LNCAP (cell line): ENCODE results near the gene ST13.
A peak's percentile ranks its signal among the peaks of the same experiment; 100 is the strongest.

ENCODE experiments used
- TF ChIP-seq, protein P1 (sequence below): fragments of 450-650 bp; IDR thresholded peaks from 2 replicates; pipeline ENCODE4 v1.5.1; 2017; ENCODE audit warnings: mild to moderate bottlenecking

The ST13 gene

DNA sequence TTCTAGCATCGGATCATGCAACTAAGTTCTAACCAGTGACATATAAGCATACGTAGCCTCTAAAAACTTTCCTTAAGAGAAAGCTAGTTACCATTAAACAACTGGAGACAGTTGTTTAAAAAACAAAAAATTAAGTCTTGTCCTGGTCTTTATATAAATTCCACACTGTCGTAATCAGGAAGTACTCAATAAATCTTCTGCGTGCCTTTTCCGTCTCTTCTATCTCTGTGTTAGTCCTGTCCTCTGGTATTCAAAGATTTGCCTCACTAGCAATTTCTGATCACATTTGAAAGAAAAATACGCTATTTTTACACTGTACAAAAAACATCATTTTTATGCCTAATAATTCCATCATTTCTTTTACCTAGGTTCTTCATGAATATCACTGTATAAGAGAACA, 27.3 kb downstream of the ST13 start:
- TF ChIP-seq, protein P1, sequence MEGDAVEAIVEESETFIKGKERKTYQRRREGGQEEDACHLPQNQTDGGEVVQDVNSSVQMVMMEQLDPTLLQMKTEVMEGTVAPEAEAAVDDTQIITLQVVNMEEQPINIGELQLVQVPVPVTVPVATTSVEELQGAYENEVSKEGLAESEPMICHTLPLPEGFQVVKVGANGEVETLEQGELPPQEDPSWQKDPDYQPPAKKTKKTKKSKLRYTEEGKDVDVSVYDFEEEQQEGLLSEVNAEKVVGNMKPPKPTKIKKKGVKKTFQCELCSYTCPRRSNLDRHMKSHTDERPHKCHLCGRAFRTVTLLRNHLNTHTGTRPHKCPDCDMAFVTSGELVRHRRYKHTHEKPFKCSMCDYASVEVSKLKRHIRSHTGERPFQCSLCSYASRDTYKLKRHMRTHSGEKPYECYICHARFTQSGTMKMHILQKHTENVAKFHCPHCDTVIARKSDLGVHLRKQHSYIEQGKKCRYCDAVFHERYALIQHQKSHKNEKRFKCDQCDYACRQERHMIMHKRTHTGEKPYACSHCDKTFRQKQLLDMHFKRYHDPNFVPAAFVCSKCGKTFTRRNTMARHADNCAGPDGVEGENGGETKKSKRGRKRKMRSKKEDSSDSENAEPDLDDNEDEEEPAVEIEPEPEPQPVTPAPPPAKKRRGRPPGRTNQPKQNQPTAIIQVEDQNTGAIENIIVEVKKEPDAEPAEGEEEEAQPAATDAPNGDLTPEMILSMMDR: no peak

DNA sequence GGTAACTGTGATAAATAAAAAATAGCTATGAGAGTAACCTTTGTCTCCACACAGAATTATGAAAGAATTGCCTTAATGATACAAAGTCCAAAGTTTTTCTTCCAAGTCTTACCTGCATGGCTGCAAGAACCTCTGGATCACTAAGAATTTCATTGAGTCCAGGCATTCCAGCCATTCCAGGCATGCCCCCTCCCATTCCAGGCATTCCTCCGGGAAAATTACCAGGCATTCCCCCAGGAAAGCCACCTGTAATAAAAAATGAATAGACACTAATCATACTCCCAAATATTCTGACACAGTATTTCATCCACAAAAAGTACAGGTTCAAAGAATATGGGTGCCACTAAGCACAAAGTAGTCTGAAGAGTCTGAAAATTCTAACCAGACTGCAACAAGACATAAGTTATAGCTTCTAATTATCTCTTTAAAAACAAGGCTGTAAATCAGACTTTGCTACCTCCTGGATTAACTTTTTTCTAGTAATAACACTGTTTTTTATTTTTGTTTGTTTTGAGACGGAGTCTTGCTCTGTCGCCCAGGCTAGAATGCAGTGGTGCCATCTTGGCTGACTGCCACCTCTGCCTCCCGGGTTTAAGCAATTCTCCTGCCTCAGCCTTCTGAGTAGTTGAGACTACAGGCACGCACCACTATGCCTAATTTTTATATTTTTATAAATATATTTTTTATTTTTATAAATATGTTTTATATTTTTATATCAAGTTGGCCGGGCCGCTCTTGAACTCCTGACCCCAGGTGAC, 29.3 kb downstream of the ST13 start:
- TF ChIP-seq, protein P1: no peak

DNA sequence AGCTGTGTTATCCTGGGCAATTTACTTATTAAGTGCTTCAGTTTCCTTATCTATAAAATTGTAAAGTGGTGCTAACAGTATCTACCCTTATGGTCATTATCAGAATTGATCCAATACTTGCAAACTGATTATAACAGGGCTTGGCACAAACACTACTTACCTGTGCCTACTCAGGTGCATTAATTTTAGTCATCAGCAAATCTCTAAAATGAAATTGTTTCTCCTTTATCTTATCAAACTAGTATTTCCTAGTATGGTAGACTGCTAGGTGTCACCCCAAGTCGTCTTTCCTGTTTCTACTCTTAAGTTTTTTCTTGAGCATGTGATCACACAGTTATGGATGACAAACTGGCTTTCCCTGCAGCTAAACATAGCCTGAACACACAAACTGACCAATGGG, 33.0 kb downstream of the ST13 start:
- TF ChIP-seq, protein P1: no peak

DNA sequence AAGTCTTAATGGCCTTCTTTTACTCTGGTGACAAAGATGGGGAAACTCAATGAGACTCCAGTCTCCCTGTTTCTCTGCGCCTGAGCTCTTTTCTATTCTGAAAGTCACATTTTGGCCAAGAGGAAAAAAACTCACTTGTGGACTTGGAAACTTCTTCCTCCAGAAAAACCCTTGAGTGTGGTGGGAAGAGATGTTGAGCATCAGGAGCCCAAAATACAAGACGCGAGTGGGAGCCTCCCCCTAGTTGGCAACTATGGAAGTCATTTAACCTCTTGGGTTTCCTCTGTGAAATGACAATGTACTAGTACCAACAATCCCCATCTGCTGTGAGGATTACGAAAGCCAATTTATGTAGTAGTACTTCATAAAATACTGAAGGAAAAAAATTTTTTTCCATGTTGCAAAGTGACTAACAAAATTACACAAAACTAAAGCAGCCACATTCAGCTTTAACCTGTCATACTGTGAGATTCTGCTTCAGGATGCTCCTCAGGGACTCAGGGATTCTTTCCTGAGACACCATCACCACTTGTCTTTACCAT, 36.8 kb downstream of the ST13 start:
- TF ChIP-seq, protein P1: no peak

DNA sequence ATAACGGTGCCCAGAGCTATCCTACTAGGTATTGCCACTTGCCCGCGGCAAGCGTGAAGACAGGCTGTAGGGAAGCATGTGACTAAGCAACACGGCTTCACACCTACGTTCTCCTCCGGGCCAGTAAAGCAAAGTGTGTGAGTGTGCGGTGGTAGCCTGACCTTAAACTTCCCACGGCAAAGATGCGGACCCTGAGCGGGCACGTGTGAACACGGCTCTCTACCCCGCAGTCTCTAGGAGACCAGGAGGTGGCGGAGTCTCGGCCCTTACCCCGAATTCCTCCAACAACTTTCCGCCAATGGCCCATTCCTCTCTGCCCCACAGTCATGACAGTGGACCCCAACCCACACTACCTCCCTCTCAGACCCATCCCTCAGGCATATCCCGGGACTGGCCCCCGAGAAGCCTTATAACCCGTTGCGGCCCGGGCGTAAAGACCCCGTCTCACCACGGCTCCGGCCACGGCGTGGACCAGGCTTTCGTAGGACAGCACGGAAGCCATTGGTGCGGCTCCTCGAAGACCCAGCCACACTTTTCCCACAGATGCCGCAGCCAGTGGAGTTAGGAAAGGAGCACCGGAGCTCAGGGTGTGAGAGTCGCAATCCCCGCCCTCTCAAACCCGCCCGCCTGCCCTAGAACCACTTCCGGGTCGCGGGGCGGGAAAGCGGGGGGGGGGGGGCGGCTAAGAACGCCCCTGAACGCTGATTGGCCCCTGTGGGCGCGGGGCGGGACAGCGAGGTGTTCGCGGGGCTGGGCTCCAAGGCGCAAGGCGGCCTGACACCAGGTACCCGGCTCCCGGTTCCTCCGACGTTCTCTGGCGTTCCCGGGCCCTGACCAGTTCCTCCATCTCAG, 37.5 kb downstream of the ST13 start, which contains the start of gene SLC25A17:
TSS of gene SLC25A17 (minus strand) at position 600 of the 852 bp plus-strand sequence. CDS start at position 502, 98 bp downstream.
- TF ChIP-seq, protein P1: peak; percentile 49; the same call in 1 of the 2 replicates

DNA sequence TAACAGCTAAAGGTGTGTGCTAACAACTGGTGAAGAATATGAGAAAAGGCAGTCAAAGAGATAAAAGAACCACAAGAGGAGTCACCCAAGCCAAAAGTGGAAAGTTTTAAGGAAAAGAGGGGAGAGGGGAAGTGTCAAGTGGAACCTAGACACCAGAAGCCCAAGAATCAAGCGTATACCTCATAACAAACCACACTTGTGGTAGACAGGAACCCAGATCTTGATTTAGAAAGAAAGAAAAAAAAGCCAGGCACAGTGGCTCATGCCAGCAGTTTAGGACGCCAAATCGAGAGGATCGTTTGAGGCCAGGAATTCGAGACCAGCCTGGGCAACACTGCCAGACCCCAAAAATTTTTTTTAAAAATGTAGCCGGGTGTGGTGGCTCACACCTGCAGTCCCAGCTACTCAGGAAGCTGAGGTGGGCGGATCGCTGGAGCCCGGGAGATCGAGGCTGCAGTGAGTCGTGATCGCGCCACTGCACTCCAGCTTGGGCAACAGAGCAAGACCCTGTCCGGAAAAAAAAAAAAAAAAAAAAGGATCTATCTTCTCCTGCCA, 38.2 kb downstream of the ST13 start:
- TF ChIP-seq, protein P1: no peak

DNA sequence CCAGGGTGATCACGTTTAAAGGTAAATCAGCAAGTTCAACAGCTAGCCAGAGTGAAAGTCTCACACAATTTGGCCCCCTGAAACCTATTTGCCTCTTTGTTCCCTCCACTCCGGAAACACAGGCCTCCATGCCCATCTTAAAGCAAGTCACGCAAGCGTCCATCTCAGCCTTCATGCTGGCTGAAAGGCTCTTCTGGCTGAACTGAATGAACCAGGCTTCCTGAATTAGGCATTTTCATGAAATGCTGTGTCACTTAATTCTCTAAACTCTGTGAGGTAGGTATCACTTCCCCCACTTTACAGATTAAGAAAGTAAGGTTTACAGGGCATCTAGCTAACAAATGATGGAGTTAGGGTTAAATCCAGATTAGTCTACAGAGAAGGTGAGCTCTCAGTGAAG, 38.7 kb downstream of the ST13 start:
- TF ChIP-seq, protein P1: no peak
